ENCODE results near the gene USP13.
"Not testable (repeated sequence)": the region's sequence is repeated elsewhere in the genome, so short reads cannot be mapped to it uniquely, and the experiment has no call there.

Gene USP13, protein sequence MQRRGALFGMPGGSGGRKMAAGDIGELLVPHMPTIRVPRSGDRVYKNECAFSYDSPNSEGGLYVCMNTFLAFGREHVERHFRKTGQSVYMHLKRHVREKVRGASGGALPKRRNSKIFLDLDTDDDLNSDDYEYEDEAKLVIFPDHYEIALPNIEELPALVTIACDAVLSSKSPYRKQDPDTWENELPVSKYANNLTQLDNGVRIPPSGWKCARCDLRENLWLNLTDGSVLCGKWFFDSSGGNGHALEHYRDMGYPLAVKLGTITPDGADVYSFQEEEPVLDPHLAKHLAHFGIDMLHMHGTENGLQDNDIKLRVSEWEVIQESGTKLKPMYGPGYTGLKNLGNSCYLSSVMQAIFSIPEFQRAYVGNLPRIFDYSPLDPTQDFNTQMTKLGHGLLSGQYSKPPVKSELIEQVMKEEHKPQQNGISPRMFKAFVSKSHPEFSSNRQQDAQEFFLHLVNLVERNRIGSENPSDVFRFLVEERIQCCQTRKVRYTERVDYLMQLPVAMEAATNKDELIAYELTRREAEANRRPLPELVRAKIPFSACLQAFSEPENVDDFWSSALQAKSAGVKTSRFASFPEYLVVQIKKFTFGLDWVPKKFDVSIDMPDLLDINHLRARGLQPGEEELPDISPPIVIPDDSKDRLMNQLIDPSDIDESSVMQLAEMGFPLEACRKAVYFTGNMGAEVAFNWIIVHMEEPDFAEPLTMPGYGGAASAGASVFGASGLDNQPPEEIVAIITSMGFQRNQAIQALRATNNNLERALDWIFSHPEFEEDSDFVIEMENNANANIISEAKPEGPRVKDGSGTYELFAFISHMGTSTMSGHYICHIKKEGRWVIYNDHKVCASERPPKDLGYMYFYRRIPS

DNA sequence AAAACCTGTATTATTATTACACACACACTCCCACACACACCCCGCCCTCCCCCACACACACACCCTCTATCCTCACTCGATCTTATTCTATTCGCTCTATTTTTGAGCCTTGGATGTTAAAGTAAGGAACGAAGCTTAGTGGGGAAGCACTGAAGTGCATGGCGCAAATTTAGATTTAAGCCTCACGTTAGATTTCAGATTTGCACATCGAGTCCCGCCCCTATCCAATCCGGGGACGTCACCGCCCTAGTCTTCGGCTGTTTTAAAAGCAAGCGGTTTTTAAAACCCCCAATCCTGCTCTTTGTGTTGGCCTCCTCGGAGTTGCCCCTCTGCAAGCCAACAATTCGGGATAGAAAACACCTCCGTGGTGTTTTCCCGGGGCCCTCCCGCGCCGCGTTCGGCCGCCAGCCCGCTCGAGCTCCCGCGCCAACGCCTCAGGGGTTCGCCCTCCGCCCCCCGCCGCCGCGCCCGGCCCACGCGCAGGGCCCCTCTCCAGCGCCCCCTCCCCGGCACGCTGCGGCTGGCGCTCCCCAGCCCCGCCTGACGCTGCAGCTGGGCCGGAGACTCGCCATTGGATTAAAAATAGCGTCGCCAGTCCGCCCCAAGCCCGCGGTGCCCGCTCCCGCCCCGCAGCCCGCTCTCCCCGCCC is at the start of gene USP13:
Gene USP13 (plus strand): TSS at position 594 of the 649 bp plus-strand sequence. CDS start 186 bp downstream, outside the sequence.
- peak; percentile 77 for DNase-seq

GRCh38 chr3:179603321-179603720 is 49.5 kb upstream of the USP13 start:
- no peak for DNase-seq

DNA sequence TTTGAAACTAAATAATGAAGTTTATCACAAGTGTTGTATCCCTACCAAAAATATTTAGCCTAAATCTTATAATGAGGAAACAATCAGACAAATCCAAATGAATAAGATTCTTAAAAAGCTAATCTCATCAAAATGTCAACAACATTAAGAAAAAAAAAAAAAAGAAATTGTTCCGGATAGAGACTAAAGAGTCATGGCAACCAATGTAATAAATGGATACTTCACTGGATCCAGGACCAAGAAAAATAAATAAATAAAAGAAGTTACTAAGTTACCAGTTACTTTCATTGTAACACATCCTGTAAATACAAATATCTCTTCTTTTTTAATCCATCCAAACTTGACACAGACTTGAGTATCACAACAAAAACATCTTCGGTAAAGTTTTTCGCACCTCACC is 49.0 kb upstream of the USP13 start:
- no peak for DNase-seq

- DNase-seq = peak; percentile 86
These were observed 48.3 kb upstream of the USP13 start, which contains the start of the genes MRPL47 and NDUFB5 for GRCh38 chr3:179604321-179605078. Gene MRPL47 (minus strand): TSS chr3:179604638. CDS start chr3:179604624, 14 bp downstream. Gene NDUFB5 (plus strand): TSS chr3:179604794. CDS start chr3:179604816, 22 bp downstream.

DNA sequence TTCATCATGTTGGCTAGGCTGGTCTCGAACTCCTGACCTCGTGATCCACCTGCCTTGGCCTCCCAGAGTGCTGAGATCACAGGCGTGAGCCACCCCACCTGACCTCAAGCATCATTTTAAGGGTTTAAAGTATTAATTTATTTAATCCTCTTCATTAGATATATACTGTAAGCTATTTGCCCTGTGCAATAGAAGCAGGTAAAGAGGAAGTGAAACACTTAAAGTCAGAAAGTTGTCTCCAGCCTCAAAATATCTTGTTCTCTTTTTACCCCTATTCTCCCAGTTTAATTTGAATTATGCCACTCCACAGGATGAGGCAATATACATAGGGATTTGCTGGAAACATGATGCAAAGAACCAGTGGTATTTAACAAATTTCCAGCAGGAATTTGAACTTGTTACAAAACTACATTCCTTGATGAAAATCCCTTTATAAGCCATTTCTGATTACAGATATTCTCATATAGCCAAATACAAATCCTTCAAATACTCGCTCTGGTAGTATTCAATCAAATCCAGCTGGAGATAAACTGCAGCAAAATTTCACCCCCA is 46.2 kb upstream of the USP13 start:
- DNase-seq = no peak

DNA sequence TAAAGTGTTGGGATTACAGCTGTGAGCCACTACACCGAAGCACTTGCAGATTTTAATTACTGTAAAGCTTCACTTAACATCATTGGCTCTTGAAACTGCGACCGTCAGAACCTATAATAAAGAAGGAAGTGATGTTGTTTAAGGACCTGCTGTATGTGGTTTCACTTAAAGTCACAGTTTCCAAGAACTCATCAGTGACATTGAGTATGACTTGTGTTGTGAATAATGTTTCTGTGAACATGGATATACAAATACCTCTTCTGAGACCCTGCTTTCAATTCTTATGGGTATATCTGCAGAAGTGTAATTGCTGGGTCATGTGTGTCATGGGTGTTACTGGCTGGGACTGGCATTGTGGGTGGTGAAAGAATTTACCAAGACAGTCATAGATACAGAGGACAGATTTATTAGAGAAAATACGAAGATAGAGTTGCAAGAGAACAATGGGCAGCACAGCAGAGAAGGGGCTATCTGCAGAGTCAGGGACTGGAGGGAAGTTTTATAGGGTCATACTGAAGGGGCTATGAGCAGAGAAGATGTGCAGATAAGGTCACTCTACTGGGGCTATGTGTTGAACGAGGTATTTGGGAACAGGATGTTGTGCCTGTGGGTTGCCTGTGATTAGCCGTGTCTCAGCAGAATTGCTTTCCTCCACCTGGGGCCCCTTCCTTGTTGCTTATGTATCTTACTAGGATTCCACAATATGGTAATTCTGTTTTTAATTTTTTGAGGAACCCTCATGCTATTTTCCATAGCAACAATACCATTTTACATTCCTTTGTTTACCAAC is 43.7 kb upstream of the USP13 start:
- DNase-seq = no peak

DNA sequence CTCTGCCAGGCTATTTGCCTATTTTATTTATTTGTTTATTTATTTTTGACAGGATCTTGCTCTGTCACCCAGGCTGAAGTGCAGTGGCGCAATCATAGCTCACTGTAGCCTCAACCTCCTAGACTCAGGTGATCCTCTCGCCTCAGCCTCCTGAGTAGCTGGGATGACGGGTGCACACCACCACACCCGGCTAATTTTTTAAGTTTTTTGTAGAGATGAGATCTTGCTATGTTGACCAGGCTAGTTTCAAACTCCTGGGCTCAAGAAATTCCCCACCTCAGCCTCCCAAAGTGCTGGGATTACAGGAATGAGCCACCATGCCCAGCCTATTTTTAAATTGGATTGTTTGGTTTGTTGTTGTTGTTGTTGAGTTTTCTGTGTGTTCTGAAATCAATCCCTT is 42.8 kb upstream of the USP13 start:
- no peak for DNase-seq

- DNase-seq = no peak
These were observed 39.0 kb upstream of the USP13 start for GRCh38 chr3:179613807-179614206.

DNA sequence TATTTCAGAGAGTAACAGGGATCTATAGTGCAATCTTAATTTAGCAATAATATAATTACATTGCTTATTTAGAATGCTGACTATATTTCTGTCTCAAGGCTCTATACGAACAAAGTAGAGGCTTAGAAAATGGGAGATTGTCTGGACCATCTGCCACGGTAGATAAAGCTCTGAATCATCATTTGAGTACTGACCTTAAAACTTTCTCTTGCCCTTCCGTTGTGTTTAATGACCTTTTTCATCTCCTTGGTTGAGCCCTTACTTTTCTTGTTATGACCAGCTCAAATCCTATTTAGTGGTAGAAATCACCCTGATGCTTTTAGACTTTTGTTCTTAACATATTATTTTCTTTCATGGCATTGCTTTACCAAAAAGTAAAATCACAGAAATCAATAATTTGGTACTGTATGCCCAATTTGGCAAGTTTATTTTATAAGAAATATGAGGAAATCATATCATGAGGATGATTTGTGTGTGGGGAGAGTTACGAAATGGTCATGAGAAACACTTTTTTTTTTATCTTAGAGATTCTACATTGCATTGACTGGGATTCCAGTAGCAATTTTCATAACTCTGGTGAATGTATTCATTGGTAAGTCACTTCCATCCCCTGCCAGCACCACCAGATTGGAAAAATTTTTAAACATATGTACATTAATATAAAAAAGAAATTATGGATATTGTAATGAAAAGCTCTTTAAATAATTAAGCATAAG is 37.2 kb upstream of the USP13 start:
- no peak for DNase-seq

DNA sequence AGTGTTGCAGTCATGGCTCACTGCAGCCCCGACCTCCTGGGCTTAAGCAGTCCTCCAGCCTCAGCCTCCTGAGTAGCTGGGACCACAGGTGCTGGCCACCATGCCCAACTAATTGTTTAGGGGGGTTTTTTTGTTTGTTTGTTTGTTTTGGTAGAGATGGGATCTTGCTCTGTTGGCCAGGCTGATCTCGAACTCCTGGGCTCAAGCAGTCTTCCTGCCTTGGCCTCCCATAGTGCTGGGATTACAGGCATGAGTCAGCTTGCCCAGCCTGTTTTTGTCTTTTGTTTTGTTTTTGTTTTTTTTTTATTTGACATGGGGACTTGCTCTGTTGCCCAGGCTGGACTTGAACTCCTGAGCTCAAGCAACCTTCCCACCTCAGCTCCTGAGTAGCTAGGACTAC is 30.8 kb upstream of the USP13 start:
- DNase-seq = no peak

DNA sequence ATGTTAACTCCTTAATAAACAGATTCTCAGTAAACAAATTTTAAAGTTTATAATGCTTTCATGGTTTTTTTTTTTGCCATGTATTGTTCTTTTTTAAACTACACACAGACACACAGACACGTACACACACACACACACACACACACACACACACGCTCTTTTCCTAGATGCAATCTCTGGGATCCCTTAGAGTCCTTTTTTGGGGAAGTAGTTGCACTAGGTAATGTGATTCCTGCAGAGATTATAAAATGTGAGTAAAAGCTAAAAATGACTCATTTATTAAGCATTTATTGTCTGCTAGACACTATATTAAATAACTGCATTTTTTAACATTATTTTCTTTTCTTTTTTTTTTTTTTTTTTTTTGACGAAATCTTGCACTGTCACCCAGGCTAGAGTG is 28.4 kb upstream of the USP13 start:
- no peak for DNase-seq

- no peak for DNase-seq
These were observed 21.9 kb upstream of the USP13 start for GRCh38 chr3:179630753-179631451.

GRCh38 chr3:179640469-179640868 is 12.4 kb upstream of the USP13 start:
- DNase-seq = no peak

DNA sequence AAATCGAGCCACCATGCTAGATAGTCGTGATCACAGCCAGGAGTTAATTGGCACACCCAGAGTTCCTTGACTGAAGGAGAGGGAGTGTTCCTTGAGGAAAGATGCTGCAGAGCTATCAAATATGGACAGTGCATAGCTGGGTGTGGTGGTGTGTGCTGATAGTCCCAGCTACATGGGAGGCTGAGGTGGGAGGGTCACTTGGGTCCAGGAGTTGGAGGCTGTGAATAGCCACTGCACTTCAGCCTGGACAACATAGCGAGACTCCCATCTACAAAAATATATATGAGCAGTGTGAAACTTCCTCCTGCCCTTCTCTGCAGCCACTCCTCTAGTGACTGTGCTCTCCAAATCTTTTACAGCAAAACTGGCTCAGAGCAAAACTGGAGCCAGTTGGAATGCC is 10.0 kb upstream of the USP13 start:
- no peak for DNase-seq

- DNase-seq = not testable (repeated sequence)
These were observed 9.0 kb upstream of the USP13 start for GRCh38 chr3:179643837-179644236.

- DNase-seq = no peak
These were observed 6.7 kb upstream of the USP13 start for GRCh38 chr3:179646177-179646576.

DNA sequence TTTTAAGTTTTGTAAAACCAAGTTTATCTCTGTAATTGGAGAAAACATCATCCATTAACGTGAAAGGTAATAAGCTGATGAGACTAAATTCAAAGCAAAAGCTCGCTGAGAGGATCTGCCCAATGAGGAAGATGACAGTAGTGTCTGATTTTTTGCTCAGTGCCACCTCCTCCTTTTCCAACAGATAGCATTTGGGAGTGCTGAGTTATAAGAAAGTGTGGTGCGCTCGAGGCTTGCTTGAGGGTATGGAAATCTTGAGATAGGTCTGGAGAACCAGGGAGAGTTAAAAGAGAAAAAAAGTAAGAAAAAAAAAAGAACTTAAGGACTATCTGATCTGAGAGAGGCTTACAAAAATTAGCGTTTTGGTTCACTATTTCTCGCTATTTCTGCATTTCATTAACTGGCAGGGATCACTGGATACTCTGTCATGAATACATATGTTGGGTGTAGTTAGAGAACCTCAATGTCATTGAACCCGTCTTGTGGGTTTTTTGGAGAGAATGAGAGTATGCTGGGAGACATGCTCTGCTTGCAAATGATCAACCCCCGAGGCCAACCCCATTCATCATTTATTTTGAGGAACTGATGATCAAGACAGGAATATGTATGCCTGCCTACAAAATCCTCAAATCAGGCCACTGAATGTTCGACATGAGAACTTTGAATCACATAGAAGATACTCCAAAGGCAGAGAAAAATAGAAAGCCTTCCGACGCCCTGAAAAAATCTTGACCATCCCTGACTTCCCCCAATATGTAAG is 973 bp upstream of the USP13 start:
- no peak for DNase-seq

DNA sequence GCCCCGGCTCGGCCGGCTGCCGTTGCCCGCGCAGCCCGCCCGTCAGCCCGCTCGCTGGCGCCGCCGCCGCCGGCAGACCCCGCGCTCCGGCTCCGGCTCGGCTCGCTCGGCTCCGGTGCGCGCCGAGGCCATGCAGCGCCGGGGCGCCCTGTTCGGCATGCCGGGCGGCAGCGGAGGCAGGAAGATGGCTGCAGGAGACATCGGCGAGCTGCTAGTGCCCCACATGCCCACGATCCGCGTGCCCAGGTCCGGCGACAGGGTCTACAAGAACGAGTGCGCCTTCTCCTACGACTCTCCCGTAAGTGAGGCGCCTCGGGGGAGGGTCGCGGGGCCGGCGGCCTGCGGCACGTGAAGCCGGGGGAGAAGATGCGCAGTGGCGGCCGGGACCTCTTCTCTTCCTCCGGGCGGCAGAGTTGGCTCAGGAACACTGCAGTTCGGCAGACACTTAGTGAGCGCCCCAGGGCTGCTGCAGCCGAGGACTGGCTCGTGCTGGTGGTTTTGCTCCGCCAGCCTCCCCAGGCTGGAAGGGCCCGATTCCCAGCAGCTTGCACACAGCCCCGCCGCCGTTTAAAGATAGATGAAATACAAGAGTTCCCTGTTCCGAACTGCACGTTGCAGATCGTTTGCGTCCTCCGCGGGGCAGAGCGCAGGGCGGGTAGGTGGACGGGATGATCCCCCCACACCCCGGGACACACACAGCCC is 407 bp downstream of the USP13 start:
- DNase-seq = peak; percentile 74

All from T1000 (cell line).